Psoas muscle (tissue), 8 donors: ENCODE data around the gene ABCG1. TPM values are rescaled to one million over a fixed set of nuclear protein-coding genes. Genes with fewer than 3 reads are reported as not detected.

ENCODE experiments used
- ATAC-seq, 4 donors: fragments of 200-7000 bp; cut with Tn5 transposase; one replicate each; pipeline ENCODE4 v1.9.1; 2020; ENCODE audit warnings: moderate library complexity in 3 of 4, mild to moderate bottlenecking in 2 of 4
- DNase-seq, 2 donors: peaks; one replicate each; pipeline ENCODE4 v3.0.0-alpha.2; 2020
- H3K27ac ChIP-seq: fragments of 200-600 bp; one replicate; pipeline ENCODE4 v1.8.0; 2022
- H3K27me3 ChIP-seq, 3 donors: fragments of 200-600 bp in 1 of 3; one replicate each; pipeline versions ENCODE4 v1.6.1 to v1.8.0; 2013 to 2022; ENCODE audit warnings: low read length in 2 of 3, mild to moderate bottlenecking in 2 of 3, moderate library complexity in 1 of 3; ENCODE audit not compliant: insufficient read depth in 3 of 3
- H3K36me3 ChIP-seq, 2 donors: fragments of 200-600 bp in 1 of 2; one replicate each; pipeline versions ENCODE4 v1.6.1 to v1.8.0; 2013 to 2022; ENCODE audit warnings: low read depth in 1 of 2, mild to moderate bottlenecking in 1 of 2, moderate library complexity in 1 of 2; ENCODE audit not compliant: insufficient read depth in 1 of 2
- H3K4me1 ChIP-seq: fragments of 200-600 bp; one replicate; pipeline ENCODE4 v1.8.0; 2022
- H3K4me3 ChIP-seq: fragments of 200-600 bp; one replicate; pipeline ENCODE4 v1.8.0; 2022; ENCODE audit warnings: mild to moderate bottlenecking
- H3K9me3 ChIP-seq: fragments of 200-600 bp; one replicate; pipeline ENCODE4 v1.8.0; 2022
- WGBS, 3 donors: extraction: QIAGEN DNeasy Blood & Tissue Kit; methylation state at CpG; one replicate each; pipeline versions ENCODE4 v1.1.6 to v1.1.7; 2013; 5-methylcytosine and 5-hydroxymethylcytosine counted together
- intact Hi-C, 2 donors: fragments of 100-400 bp; cut with DNase I; formaldehyde crosslinking; loops; one replicate each; pipeline versions ENCODE4 v1.11.0 to v1.14.2; 2022
- polyA plus RNA-seq, 3 donors: library from polyadenylated mRNA; stranded (reverse); fragments of 200-250 nt; gene quantifications; one replicate each; pipeline ENCODE4 v1.2.3, GENCODE V29; 2013
- total RNA-seq, 4 donors: library from RNA; stranded (reverse); fragmentation: NEBNext Ultra II Directional in 2 of 4; extraction: Animal tissue kit (Norgen Biotek cat#: 25700) in 2 of 4; gene quantifications; one replicate each; pipeline versions ENCODE4 v1.2.1 to v1.2.4, GENCODE V29; 2021 to 2023
- TF ChIP-seq, protein P1 (sequence below): fragments of 200-600 bp; IDR thresholded peaks from one replicate; pipeline ENCODE4 v1.8.0; 2022; ENCODE audit warnings: antibody characterized with exemption
- donor health status: healthy with polysubstance abuse.
- donor health status: DM: no; HTN: no; CAD: no; lungs with moderate emphysema.
- donor health status: Bipolar disorder and iron deficiency.
- donor health status: healthy.
- donor health status: DM: yes; HTN: yes; CAD: no.
- donor health status: DM: no; HTN: no; CAD: no.
- donor health status: DM: no; HTN: no; CAD: no.
- donor health status: DM: yes; HTN: yes; CAD: no.

Gene ABCG1
- total and polyA plus RNA-seq, 7 donors, result 2.9 to 35.8 (median 4.4) TPM

- peak in 1 of 2 donors; percentile 6 for DNase-seq
- Histone ChIP-seq H3K4me1 (peaks cover 40% of the 10 kb centered on the region), H3K27ac (no peak overlapping the region), H3K27me3 (no peaks in the 10 kb centered on the region), H3K4me3 (no peak overlapping the region), H3K9me3 (no peaks in the 10 kb centered on the region), H3K36me3 (no peaks in the 10 kb centered on the region)
- ATAC-seq, result no peak
- TF ChIP-seq, protein P1, sequence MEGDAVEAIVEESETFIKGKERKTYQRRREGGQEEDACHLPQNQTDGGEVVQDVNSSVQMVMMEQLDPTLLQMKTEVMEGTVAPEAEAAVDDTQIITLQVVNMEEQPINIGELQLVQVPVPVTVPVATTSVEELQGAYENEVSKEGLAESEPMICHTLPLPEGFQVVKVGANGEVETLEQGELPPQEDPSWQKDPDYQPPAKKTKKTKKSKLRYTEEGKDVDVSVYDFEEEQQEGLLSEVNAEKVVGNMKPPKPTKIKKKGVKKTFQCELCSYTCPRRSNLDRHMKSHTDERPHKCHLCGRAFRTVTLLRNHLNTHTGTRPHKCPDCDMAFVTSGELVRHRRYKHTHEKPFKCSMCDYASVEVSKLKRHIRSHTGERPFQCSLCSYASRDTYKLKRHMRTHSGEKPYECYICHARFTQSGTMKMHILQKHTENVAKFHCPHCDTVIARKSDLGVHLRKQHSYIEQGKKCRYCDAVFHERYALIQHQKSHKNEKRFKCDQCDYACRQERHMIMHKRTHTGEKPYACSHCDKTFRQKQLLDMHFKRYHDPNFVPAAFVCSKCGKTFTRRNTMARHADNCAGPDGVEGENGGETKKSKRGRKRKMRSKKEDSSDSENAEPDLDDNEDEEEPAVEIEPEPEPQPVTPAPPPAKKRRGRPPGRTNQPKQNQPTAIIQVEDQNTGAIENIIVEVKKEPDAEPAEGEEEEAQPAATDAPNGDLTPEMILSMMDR, result no peak
- WGBS, 3 donors, result 79% methylated on average over 12 of the region's 12 CpGs
- intact Hi-C loops, result loop anchor here in 1 of 2 donors (10.0 kb wide), 1 partner anchor 286 kb away; no protein-coding TSS in a partner anchor
Measured at GRCh38 chr21:42238185-42238934, 19.4 kb downstream of the ABCG1 start.

GRCh38 chr21:42239556-42239955 lies 20.6 kb downstream of the ABCG1 start:
- H3K27ac ChIP-seq, result no peak overlapping the region

GRCh38 chr21:42239973-42240372 lies 21.0 kb downstream of the ABCG1 start:
- ATAC-seq (no peak), DNase-seq (peak in 1 of 2 donors; percentile 32)
- intact Hi-C loops, result loop anchor here in 1 of 2 donors (10.0 kb wide), 1 partner anchor 285 kb away; no protein-coding TSS in a partner anchor
- Histone ChIP-seq H3K36me3 (no peaks in the 10 kb centered on the region), H3K27ac (no peak overlapping the region), H3K9me3 (no peaks in the 10 kb centered on the region), H3K4me3 (no peak overlapping the region), H3K27me3 (no peaks in the 10 kb centered on the region), H3K4me1 (peaks cover 28% of the 10 kb centered on the region)
- WGBS, 3 donors, result 86 to 90% (median 89%) methylated on average over 8 of the region's 8 CpGs
- TF ChIP-seq, protein P1, result no peak

More at GRCh38 chr21:42239556-42239955, 20.6 kb downstream of the ABCG1 start:
- no peaks in the 10 kb centered on the region for H3K36me3 ChIP-seq
- DNase-seq (peak in 1 of 2 donors; percentile 34), ATAC-seq (no peak)
- H3K9me3 ChIP-seq, result no peaks in the 10 kb centered on the region
- H3K27me3 ChIP-seq, result no peaks in the 10 kb centered on the region
- WGBS, 3 donors, result 94 to 98% (median 98%) methylated on average over 8 of the region's 8 CpGs
- H3K4me3 ChIP-seq, result no peak overlapping the region
- intact Hi-C loops, result loop anchor here in 1 of 2 donors (10.0 kb wide), 1 partner anchor 285 kb away; no protein-coding TSS in a partner anchor
- TF ChIP-seq, protein P1, result no peak
- peaks cover 28% of the 10 kb centered on the region for H3K4me1 ChIP-seq

DNA sequence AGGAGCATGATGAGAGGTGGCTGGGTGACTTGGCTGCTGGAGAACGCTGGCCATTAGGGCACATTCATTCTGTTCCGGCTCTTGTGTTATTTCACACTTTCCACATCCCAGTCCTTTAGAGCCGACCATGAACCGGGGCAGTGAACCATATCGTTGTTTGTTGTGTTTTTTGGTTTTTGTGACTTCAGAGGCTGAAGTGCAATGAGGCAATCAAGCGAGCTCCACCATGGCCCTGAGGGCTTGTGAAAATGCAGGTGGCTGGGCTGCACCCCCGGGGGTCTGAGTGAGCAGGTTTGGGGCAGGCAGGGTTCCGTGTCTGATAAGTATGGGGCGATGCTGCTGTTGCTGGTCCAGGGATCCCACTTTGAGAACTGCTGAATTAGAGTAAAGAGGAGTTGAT lies 23.7 kb downstream of the ABCG1 start:
- Histone ChIP-seq H3K27ac (no peak overlapping the region), H3K27me3 (no peaks in the 10 kb centered on the region), H3K4me3 (no peak overlapping the region), H3K36me3 (no peaks in the 10 kb centered on the region), H3K9me3 (no peaks in the 10 kb centered on the region), H3K4me1 (peaks cover 1% of the 10 kb centered on the region)
- ATAC-seq (no peak), DNase-seq (peak in 1 of 2 donors; percentile 19)
- intact Hi-C loops, result no loop called here
- TF ChIP-seq, protein P1, result no peak
- WGBS, 3 donors, result 83 to 92% (median 86%) methylated on average over 9 of the region's 9 CpGs
